ENCODE data around the gene ACAD8.
"Not testable (repeated sequence)": the region's sequence is repeated elsewhere in the genome, so short reads cannot be mapped to it uniquely, and the experiment has no call there.

ACAD8 gene

DNA sequence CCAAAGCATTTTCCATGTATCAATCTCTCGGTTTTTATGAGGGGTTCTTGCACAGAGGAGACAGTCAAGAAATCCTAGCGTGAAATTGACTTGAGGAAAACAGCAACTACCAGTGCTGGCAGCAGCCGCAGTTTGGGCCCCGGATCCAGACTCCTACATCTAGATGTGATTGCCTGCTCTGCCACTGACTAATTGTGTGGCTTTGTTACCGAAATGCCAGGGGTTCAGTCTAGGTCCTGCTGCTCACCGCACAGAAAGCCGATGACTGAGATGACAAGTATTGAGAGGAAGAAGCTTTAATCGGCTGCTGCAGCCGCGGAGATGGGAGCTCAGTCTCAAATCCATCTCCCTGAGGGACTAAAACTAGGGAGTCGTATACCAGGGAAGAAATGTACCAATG is 14.6 kb downstream of the ACAD8 start:
- no peak for DNase-seq

DNA sequence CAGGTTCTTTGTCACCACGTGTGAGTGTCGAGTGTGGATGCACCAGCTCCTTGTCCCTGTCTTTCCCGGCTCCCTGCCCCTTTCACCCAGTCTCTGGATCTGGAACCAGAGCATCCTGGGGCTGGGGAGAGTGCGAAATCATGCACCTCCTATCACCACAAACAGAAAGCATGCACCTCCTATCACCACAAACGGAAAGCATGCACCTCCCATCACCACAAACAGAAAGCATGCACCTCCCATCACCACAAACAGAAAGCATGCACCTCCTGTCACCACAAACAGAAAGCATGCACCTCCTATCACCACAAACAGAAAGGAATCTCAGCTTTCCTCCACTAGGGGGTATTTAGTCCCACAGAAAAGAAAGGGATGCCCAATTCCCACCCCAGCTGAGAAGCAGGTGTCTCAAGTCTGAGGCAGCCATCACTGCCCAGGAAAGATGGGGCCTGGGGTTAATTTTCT is 16.9 kb downstream of the ACAD8 start:
- peak; percentile 17 for DNase-seq

DNA sequence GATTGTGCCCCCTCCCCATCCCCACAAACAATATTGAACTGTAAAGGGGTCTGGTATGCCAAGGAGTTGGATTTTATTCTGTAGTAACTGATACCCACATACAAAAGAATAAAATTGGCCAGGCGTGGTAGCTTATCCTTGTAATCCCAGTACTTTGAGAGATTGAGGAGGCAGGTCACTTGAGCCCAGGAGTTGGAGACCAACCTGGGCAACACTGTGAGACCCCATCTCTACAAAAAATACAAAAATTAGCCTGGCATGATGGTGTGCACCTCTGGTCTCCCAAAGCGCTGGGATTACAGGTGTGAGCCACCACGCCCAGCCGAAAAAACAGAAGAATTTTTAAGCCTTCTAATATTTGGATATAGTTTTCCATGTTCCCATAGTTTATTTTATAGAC is 18.6 kb downstream of the ACAD8 start:
- no peak for DNase-seq

DNA sequence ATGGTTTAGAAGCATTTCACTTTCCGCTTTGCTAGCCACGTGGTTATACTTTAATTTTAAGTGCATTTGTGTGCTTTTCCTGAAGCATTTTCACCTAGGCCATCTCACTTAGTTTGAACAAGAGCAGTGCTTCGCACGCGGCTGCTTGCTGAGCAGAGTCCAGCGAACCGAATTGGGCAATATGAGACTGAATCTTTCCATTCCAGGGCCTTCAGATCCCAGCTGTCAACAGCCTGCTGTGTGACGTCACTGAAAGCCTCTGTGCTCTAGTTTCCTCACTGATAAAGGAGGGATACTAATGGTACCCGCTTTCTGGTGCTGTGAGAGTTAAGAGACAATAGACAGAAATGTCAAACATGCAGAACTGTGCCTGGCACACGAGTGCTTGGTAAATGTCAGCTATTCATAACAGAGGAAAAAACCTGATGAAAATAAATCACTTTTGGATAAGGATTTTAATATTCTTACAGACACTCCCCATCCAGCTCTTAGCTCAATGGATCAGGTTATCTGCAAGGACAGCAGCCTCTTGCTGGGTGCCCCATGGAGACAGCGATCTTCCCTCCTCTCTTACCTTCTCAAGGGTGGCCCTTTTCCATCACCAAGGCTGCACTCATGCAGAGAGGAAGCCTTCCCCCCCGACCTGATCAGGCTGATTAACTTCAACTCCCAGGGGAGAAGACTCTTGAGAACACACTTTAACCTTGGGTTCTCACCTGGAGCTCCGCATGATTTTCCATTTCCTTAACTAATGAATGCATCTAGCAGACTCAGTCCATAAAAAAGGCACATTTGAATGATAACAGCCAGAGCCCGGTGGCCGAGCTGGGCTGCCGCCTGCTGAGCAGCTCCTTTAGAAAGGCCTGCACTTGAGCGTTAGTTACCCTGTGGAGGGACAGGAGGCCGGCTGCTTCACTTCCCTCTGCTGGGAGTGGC is 19.3 kb downstream of the ACAD8 start:
- DNase-seq, result peak; percentile 53

DNA sequence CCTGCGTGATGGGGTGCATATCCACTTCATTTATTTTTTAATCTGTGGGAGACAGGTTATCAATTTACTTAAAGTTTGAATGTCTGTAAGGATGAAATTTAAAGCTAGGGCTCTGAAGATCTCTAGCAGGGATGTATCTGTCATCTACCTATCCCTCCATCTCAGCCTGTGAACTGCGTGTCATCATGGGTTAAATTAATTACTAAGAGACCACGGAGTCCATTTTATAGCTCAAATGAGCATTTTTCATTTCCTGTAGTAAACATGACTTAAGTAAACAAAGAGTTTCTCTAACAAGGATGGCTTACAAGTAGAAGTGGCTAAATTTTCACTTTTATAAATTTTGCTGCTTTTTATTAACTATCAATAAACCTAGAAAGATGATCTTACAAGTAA is 19.9 kb downstream of the ACAD8 start:
- no peak for DNase-seq

DNA sequence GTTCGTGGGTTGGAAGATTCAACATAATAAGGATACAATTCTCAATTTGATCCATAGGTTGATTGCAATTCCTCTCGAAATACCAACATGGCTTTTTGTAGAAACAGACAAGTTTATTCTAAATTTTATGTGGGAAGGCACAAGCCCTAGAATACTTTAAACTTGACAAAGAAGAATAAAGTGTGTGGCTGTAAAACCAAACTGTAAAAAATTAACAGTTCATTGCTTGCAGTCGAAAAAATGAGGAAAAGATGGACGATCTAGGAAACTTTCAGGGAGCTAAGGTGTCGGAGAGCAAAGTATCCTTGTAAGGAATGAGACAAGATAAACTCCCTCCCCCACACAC is 21.8 kb downstream of the ACAD8 start:
- no peak for DNase-seq

DNA sequence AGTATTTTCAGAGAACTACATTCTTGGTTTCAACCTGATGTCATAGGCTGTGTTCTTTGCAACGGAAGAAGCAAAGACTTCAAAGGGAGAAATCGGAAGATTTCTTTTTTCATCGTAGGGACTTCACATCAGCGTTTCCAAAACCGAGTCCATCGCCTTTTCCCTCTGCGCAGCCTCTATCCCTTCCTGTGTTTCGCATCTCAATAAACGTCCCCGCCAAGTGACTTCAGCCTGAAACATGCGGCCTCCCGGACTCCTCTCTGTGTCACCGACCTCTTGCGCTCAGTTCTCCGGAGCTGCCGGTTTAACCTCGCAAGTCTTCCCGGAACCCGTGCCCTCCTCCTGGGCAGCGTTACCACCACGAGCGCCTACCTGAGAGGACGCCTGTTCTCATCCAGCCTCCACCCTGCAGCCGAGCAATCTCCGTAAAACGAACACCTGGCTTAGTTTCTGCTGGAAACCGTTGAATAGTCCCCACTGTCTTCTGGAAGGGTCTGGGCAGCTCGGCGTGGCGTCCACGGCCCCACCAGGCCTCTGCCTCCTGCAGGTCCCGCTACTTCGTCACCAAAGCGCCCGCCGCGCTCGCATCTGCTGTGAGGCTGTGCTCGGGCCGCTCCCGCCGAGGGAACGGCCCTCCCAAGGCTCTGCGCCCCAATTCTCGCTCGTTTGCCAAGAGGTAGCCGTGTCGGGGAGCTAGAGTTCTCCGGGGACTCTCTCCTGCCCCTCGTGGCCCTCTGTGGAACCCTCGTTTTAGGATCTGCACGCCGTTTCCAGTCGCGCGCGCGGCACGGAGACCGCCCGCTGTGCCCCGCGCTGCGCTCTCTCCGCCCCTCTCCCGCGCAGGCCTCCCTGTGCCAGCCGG is 22.4 kb downstream of the ACAD8 start, which contains the start of gene GLB1L3:
TSS of gene GLB1L3 (plus strand) at position 846 of the 862 bp plus-strand sequence. CDS start 362 bp downstream, outside the sequence.
- no peak for DNase-seq

DNA sequence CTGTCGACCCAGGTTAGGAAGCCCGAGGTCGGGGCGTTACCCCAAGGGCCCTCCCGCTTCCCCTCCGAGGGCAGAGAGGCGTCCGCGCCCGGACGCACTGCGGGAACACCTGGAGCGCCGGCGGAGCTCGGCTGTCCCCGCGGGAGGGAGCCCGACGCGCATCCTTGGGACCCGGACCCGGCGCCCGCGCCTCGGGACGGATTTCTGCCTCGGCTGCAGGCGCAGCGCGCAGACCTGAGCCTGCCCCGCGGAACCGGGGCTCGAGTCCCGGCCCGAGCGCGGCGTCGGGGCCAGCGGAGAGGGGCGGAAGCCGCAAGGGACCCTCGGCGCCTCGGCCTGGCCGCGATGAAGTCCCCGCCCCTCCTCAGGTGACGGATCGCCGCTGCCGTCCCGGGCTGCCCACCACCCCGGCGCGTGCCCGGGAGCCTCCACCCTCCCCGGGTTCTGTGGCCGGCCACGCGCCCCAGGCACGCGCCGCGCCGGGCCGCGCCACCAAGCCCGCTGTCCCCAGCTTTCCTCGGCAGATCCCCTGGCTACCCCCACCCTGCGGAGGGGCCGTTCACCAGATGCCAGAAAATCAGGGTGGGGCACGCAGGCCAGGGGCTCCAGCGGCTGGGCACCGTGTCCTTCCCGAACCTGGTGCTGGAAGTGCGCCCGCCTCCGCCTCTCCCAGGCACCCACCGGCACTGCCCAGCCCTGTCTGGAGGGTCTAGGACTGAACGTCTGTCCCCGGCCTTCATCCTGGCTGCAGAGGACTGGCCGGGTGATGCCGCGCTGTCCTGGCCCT is 23.2 kb downstream of the ACAD8 start:
- DNase-seq, result no peak

DNA sequence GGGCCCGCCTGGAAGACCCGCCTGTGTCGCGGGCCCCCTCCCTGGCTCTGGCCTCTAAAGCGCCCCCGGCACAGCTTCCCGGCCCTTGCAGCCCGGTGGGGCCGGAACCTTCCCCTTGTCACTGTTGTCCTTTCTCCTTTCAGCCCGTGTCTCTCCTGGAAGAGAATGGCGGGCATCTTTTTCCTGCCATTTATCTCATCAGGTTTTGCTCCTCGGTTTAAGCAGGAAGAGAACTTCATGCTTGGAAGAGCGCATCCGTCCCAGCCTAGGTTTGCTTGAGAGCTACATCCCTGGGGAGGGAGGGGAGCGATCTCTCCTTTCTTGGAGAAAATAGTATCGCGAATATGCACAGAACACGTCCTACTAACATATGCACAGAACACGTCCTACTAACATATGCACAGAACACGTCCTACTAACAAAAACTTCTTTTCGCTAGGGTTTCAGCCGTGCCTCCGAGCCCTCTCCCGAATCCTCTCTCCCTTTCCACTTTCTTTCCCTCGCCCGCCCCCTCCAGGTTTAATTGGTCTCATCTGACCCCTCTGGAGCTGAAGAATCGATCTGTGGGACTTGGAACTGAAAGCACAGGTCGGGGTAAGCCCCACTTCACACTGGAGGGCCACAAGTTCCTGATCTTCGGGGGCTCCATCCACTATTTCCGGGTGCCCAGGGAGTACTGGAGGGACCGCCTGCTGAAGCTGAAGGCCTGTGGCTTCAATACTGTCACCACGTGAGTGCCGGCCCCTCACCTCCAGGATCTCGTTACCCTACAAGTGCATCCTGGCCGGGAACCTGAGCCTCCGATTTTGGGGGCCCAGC is 24.0 kb downstream of the ACAD8 start:
- no peak for DNase-seq

DNA sequence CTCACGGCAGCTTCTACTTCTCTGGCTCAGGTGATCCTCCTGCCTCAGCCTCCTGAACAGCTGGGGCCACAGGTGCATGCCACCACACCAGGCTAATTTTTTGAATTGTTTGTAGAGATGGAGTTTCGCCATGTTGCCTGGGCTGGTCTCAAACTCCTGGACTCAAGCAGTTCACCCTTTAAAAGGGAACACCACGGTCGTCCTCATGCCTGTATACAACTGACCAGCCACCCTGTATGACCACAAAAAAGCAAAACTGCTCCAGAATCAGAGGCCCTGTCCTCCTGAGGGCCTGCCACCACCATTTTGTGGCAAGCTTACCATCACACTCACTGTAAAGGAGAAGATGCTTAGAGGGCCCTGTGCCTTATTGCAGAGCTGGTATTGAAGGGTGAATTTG is 25.0 kb downstream of the ACAD8 start:
- no peak for DNase-seq

DNA sequence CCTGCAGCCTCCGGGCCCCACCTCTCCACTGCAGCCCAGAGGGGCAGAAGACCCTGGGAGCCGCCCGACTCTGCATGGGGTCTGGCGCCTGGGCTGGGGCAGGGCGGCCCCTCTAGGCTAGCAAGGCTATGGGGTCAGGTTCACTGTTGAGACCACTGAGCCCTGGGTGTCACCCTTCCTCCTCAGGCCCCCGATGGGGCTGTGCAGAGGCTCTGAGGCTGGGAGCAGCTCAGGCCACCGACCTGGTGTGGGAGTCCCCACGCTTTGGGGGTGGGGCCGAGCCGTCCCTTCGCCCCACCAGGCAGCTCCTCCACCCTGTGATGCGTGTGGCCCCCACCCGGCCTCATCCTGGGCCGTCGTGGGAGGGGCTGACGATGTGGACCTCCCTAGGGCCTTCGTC is 28.3 kb downstream of the ACAD8 start:
- DNase-seq, result not testable (repeated sequence)

DNA sequence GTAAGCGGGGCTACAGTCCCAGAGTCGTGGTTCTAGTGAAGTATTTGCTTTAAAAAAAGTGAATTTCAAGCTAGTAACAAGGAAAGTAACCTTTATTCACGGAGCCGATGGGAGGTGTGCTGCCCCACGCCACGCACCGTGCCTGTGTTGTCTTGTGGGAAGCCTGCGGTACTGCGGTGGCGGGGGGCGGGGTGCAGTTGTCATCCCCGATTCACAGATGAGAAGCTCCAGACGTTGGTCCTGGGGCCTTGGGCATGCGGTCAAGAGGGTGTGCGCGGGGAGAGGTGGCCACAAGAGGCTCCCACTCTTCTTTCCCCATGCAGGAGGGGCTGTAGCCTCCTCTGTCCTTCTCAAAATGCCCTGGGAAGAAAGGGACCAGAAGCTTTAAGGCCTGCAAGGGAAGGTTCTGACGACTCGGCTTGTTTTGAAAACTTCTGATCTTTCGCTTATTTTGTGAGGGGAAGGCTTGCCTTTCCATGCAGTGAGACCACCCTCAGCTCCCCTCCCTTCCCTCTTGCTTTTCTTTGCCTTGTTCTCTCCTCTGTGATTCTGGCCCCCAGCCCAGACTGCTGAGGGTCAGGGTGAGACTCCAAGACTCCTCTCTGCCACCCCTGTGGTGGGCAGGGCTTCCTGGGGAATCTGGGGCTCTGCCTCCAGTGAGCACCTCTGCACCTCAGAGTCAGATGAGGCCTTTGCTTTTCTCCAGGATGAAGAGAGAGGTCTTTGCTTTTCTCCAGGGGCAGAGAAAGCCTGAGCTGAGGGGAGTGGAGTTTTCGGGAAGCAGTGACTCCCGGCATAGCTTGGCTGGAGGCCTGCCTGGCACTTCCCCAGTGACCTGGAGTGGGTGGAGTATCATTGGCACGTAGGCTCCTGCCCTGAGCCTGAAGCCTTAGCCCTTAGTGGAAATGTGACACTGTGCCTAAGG is 29.0 kb downstream of the ACAD8 start:
- DNase-seq, result no peak

DNA sequence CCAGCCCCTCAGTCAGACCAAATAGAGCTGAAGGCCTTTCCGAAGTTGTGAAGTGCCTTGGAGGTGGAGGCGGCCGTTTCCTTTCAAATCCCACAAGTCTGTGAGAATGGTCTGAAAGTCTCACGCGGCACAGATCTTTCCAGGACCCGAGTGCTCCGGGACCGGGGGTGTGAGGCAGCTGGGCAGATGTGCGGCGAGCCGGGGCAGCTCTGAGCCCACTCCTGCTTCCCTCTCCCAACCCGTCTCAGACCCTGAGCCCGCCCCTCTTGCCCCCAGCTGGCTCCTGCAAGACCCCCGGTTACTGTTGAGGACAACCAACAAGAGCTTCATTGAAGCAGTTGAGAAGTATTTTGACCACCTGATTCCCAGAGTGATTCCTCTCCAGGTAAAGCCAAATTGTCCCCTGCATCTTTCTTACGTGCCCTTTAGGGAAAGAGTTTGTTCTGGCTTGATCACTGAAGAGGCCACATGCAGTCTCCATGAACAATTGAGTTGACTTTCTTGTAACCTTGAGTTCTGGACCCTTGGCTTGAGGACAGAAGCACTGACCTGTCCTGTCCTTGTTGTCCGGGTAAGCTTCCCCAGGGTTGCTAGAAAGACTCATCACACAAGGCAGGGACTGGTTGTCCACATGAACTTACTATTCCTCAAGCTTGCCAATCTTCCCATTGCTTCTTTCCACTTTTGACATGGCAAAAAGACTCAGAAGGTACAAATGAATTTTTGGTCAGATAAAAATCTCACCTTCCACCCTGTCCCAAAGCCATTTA is 30.3 kb downstream of the ACAD8 start:
- no peak for DNase-seq

DNA sequence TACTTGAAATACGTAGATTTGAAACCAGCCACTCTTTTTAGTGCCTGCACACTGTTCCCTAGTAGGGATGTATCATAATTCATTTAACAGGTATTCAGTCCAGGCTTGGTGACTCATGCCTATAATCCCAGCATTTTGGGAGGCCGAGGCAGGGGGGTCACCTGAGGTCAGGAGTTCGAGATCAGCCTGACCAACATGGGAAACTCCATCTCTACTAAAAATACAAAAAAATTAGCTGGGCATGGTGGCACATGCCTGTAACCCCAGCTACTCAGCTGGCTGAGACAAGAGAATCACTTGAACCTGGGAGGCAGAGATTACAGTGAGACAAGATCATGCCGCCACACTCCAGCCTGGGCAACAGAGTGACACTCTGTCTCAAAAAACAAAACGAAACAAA is 31.0 kb downstream of the ACAD8 start:
- DNase-seq, result not testable (repeated sequence)

DNA sequence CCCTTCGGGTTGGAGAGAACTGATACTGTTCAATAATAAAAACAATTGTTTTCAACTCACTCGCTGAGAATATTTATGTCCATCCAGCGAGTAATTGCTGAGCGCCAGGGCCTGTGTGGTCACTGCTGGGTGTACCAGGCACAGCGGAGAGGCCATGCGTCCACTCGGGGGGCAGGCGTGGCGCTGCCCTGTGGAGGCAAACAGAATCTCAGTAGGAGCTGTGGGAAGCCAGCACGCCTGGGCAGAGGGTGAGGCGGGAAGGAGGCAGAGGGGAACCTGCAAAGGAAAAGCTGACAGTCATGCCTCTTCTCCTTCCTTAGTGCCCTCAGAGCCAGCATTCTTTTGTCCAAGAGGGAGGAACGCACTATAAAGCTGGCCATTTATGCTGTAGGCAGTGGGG is 34.2 kb downstream of the ACAD8 start:
- no peak for DNase-seq

DNA sequence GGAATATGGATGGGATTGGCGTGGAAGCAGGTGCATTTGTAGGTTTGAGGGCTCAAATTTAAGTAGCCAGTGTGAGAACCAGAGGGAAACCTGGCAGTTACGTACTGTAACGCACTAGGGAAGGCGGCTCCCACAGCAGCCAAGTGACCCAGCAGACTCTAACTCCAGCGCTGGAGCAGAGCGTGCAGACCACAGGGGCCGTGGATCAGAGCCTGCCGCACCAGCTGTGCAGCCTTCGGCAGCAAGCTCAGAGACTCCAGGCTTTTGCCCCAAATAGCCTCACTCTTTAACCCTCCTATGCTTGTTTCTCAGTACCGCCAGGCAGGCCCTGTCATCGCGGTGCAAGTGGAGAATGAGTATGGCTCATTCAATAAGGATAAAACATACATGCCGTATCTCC is 35.1 kb downstream of the ACAD8 start:
- DNase-seq, result no peak

DNA sequence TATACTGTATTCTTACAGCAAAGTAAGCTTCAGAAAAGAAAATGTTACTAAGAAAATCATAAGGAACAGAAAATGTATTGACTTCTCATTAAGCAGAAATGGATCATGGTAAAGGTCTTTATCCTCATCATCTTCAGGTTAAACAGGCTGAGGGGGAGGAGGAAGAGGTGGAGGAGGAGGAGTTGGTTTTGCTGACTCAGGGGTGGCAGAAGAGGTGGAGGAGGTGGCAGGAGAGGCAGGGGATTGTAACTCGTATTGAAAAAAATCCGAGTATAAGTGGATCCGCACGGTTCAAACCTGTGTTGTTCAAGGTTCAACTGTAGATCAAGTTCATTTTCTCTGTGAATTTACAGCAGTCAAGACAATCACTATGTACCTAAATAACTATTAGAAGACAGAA is 35.8 kb downstream of the ACAD8 start:
- DNase-seq, result no peak

DNA sequence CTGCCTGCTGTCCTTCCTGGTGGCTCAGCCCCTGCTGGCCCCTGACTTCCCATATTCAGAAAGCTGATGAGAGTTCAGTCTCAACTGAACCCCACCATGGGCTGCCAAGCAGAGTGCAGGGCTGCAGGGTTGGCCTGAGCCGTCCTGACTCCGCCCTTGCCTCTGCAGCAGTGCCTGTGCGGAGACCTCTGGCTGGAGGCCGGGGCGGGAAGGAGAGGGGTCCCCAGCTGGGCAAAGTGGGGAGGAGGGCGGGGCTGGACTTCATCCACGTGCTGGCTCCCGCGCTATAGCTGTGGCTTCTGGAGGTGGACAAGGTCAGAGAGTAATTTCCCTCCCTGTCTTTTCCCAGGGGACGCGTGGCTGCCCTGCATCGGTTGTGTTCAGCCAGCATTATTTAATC is 36.4 kb downstream of the ACAD8 start:
- DNase-seq, result no peak

DNA sequence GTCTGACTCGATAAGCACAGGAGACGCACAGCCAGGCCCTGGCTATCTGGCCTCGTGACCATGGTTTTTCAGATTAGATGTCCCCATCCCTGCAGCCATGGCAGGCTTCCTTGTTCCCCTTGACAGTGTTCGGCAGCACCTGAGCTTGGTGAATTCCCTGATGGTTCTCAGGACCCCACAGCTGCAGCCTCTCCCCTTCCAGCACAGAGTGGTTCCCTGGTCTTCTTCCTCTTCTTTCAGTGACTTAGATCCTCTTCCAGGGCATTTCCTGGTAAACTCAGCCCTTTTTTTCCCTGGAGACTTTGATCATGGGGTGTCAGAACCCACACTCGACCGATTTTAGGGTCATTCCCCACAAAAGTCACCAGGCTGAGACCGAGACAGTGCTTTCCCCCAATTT is 37.3 kb downstream of the ACAD8 start:
- DNase-seq, result no peak

DNA sequence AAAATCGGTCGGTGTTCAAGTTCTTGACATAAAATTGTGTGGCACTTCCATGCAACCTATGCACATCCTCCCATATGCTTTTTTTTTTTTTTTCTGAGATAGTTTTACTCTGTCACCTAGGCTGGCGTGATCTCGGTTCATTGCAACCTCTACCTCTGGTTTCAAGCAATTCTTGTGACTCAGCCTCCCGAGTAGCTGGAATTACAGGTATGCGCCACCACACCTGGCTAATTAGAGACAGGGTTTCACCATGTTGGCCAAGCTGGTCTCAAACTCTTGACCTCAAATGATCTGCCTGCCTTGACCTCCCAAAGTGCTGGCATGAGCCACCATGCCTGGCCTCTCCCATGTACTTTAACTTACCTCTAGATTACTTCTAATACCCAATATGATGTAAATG is 37.8 kb downstream of the ACAD8 start:
- no peak for DNase-seq
